ENCODE measurements around the gene LPAR3.

- TF ChIP-seq EZH2 (IDR thresholded peaks at IDR 0.05) = no peak
- TF ChIP-seq CTCF (IDR thresholded peaks at IDR 0.05) = no peak
- no peak for TF ChIP-seq EZH2phosphoT487 (IDR thresholded peaks at IDR 0.05)
These were observed 21.8 kb downstream of the LPAR3 start for GRCh38 chr1:84871181-84871580.
